K562 (cell line): ENCODE data around the gene PTH1R. TPM values are rescaled to one million over a fixed set of nuclear protein-coding genes. Genes with fewer than 3 reads are reported as not detected.

Experiments
- ATAC-seq: fragments of 200-7000 bp; cut with Tn5 transposase; 3 replicates; pipeline ENCODE4 v1.9.1; 2020; ENCODE audit warnings: moderate library complexity
- BruUV-seq: library from RNA; stranded (reverse); fragments of 400-500 nt; replicated peaks from 2 replicates; lab custom pipeline; 2021; lab: Mats Ljungman, UMichigan
- CTCF ChIA-PET: fragments of 300-600 bp; formaldehyde crosslinking; extraction: SDS; loops from one replicate; lab custom pipeline; 2021; ENCODE audit warnings: low intra/inter-chr PET ratio; lab: Yijun Ruan, JAX
- POLR2A ChIA-PET: fragments of 300-600, 350-650 bp; sonication (Branson Sonifier 250); formaldehyde crosslinking; extraction: SDS; loops from one replicate; lab custom pipeline; 2021; ENCODE audit warnings: antibody characterized with exemption, inconsistent platforms; lab: Yijun Ruan, JAX
- DNase-seq, 4 experiments: peaks; one replicate each; pipeline versions ENCODE4 v3.0.0 to v3.0.0-alpha.2; 2011 to 2018; ENCODE audit warnings: low spot score in 3 of 4, mixed read lengths in 3 of 4; ENCODE audit errors: extremely low read depth in 1 of 4
- FAIRE-seq: peaks from 2 replicates; lab custom pipeline; 2011; peaks lifted over from hg19 to GRCh38; lab: Jason Lieb, UNC
- H2AFZ ChIP-seq: 2 replicates; pipeline ENCODE4 v1.6.0; 2011; ENCODE audit warnings: low read depth, low read length, control low read depth, inconsistent platforms
- H3K27ac ChIP-seq: fragments of 200-600 bp; 3 replicates; pipeline ENCODE4 v1.8.0; 2011; ENCODE audit warnings: low read depth, mild to moderate bottlenecking, control low read depth, inconsistent platforms, low read length, moderate library complexity, mixed read lengths; ENCODE audit errors: extremely low read depth
- H3K27me3 ChIP-seq, 2 experiments: fragments of 300-600 bp in 1 of 2; 2 replicates in 1 of 2; 3 replicates in 1 of 2; pipeline versions ENCODE4 v1.6.0 to v1.8.0; 2011; ENCODE audit warnings: inconsistent platforms in 2 of 2, low read length in 2 of 2, mild to moderate bottlenecking in 1 of 2, mixed read lengths in 1 of 2, moderate library complexity in 1 of 2; ENCODE audit not compliant: control insufficient read depth in 2 of 2, insufficient read depth in 2 of 2
- H3K36me3 ChIP-seq: fragments of 300-600 bp; 3 replicates; pipeline ENCODE4 v1.8.0; 2011; ENCODE audit warnings: mild to moderate bottlenecking, low read length, inconsistent platforms; ENCODE audit not compliant: control insufficient read depth, insufficient read depth
- H3K4me1 ChIP-seq, 2 experiments: fragments of 200-600 bp in 1 of 2; replicated peaks in 1 of 2; 2 replicates in 1 of 2; 3 replicates in 1 of 2; pipeline versions ENCODE4 v1.5.1 to v1.8.0; 2011; ENCODE audit warnings: inconsistent platforms in 2 of 2, low read length in 2 of 2, mild to moderate bottlenecking in 1 of 2, mixed read lengths in 1 of 2, moderate library complexity in 1 of 2; ENCODE audit not compliant: control insufficient read depth in 2 of 2, insufficient read depth in 2 of 2
- H3K4me2 ChIP-seq: 2 replicates; pipeline ENCODE4 v1.6.1; 2011; ENCODE audit warnings: low read length, control low read depth, inconsistent platforms, mixed read lengths; ENCODE audit not compliant: insufficient read depth
- H3K4me3 ChIP-seq: fragments of 200-600 bp; sonication (generic), shearing (Covaris generic); 2 replicates; pipeline ENCODE4 v1.5.1; 2016; ENCODE audit warnings: control low read depth, inconsistent platforms
- H3K79me2 ChIP-seq: fragments of 200-600 bp; 3 replicates; pipeline ENCODE4 v1.8.0; 2011; ENCODE audit warnings: low read length, inconsistent platforms; ENCODE audit not compliant: control insufficient read depth, insufficient read depth
- H3K9ac ChIP-seq, 2 experiments: 2 replicates each; pipeline versions ENCODE4 v1.6.0 to v1.6.1; 2011; ENCODE audit warnings: low read depth in 2 of 2, low read length in 2 of 2, control low read depth in 1 of 2, inconsistent platforms in 1 of 2, mild to moderate bottlenecking in 1 of 2, mixed read lengths in 1 of 2; ENCODE audit not compliant: insufficient read depth in 1 of 2
- H3K9me1 ChIP-seq: one replicate; pipeline ENCODE4 v1.6.0; 2011; ENCODE audit warnings: inconsistent platforms, mild to moderate bottlenecking, low read length, moderate library complexity; ENCODE audit not compliant: control insufficient read depth, insufficient read depth
- H3K9me3 ChIP-seq: replicated peaks from 2 replicates; pipeline ENCODE4 v1.5.1; 2011; ENCODE audit warnings: low read depth, low read length, inconsistent platforms; ENCODE audit not compliant: control insufficient read depth, insufficient read depth
- H4K20me1 ChIP-seq: replicated peaks from 2 replicates; pipeline ENCODE4 v1.6.1; 2011; ENCODE audit warnings: low read length, inconsistent platforms, mixed read lengths; ENCODE audit not compliant: control insufficient read depth, insufficient read depth
- CEBPB ChIP-seq: fragments of 450-650 bp; IDR thresholded peaks from 2 replicates; pipeline ENCODE4 v1.6.1; 2016; ENCODE audit warnings: missing genetic modification characterization, missing compliant biosample characterization
- EGR1 ChIP-seq: fragments of 450-650 bp; conservative IDR thresholded peaks from 2 replicates; pipeline ENCODE4 v1.6.1; 2017; ENCODE audit warnings: mild to moderate bottlenecking
- HLTF ChIP-seq: fragments of 450-650 bp; IDR thresholded peaks from 2 replicates; pipeline ENCODE4 v1.6.1; 2016
- NFE2 ChIP-seq: IDR thresholded peaks from 2 replicates; pipeline ENCODE4 v1.6.1; 2014; ENCODE audit warnings: antibody characterized with exemption, low read depth
- POLR2A ChIP-seq: fragments of 450-650 bp; conservative IDR thresholded peaks from 2 replicates; pipeline ENCODE4 v1.6.1; 2016
- POLR2G ChIP-seq: fragments of 200-400 bp; formaldehyde crosslinking; IDR thresholded peaks from 2 replicates; pipeline ENCODE4 v1.6.1; 2017; ENCODE audit warnings: low read depth, mild to moderate bottlenecking, antibody characterized with exemption, low read length, moderate library complexity
- PTRF ChIP-seq: fragments of 450-650 bp; IDR thresholded peaks from 2 replicates; pipeline ENCODE4 v1.6.1; 2016; ENCODE audit warnings: mild to moderate bottlenecking, missing genetic modification characterization, missing compliant biosample characterization
- RHOXF2B ChIP-seq: fragments of 250-450 bp; sonication (Bioruptor Pico); conservative IDR thresholded peaks from 2 replicates; pipeline ENCODE4 v1.5.1; 2021
- SMC3 ChIP-seq: conservative IDR thresholded peaks from 2 replicates; pipeline ENCODE4 v1.6.1; 2011; ENCODE audit warnings: low read depth, low read length, improper control_type of control experiment; ENCODE audit not compliant: insufficient read depth
- SREBF1 ChIP-seq: fragments of 150-350 bp; IDR thresholded peaks from 2 replicates; pipeline ENCODE4 v1.6.1; 2014; ENCODE audit warnings: antibody characterized with exemption, low read depth, low read length, borderline replicate concordance
- ZNF449 ChIP-seq: fragments of 250-450 bp; sonication (Bioruptor Pico); IDR thresholded peaks from 2 replicates; pipeline ENCODE4 v1.8.0; 2022; ENCODE audit warnings: moderate library complexity, mild to moderate bottlenecking, inconsistent platforms
- ZNF507 ChIP-seq: conservative IDR thresholded peaks from 2 replicates; pipeline ENCODE4 v1.6.1; 2017; ENCODE audit warnings: missing genetic modification characterization, missing compliant biosample characterization
- ZNF77 ChIP-seq: fragments of 250-450 bp; sonication (Bioruptor Pico); IDR thresholded peaks from 2 replicates; pipeline ENCODE4 v1.5.0; 2020
- WGBS: fragments of 100-300 bp; shearing (Covaris generic); methylation state at CpG from one replicate; pipeline ENCODE4 v1.1.6; 2016; ENCODE audit warnings: low coverage, mixed read lengths; ENCODE audit not compliant: insufficient coverage; ENCODE audit errors: missing lambda C conversion rate; 5-methylcytosine and 5-hydroxymethylcytosine counted together
- in situ Hi-C: fragments of 300-500 bp; cut with MboI; formaldehyde crosslinking; loops from 4 replicates; pipeline ENCODE4 v1.15.0; 2018; ENCODE audit warnings: inconsistent platforms, mixed read lengths
- intact Hi-C: fragments of 100-400 bp; cut with micrococcal nuclease; formaldehyde crosslinking; loops from 2 replicates; pipeline ENCODE4 v1.14.2; 2022
- polyA plus RNA-seq, 8 experiments: library from polyadenylated mRNA; depleted of rRNA in 4 of 8; stranded (reverse) in 5 of 8; unstranded in 3 of 8; fragments of >200 nt; fragmentation: Nextera tagmentation in 2 of 8; fragmentation: Illumina TruSeq in 1 of 8; extraction: Ambion mirVana in 2 of 8; extraction: Trizol in 1 of 8; gene quantifications; 2 replicates each; pipeline versions ENCODE4 v1.2.1 to v1.2.3, GENCODE V29; 2011 to 2014; ENCODE audit warnings: inconsistent platforms in 1 of 8, missing spikeins in 1 of 8
- total RNA-seq, 7 experiments: library from RNA; depleted of rRNA in 6 of 7; stranded (reverse); fragments of >200 nt in 6 of 7; fragmentation: Illumina TruSeq in 2 of 7; extraction: Trizol in 2 of 7; gene quantifications; 2 replicates each; pipeline versions ENCODE4 v1.2.1 to v1.2.3, GENCODE V29; 2011 to 2021; ENCODE audit warnings: low replicate concordance in 1 of 7
- TF ChIP-seq, protein P1 (sequence below): fragments of 450-650 bp; IDR thresholded peaks from 2 replicates; pipeline ENCODE4 v1.6.1; 2016; ENCODE audit warnings: missing biosample characterization, missing genetic modification characterization
- TF ChIP-seq, protein P2 (sequence below): IDR thresholded peaks from 2 replicates; pipeline ENCODE4 v1.6.1; 2011; ENCODE audit not compliant: insufficient read length; ENCODE audit errors: extremely low read depth

The PTH1R gene
- total and polyA plus RNA-seq, 9 of the 15 experiments (the other 6 are each of a cell fraction or from before 2014, with no cell fraction given), result not detected

DNA sequence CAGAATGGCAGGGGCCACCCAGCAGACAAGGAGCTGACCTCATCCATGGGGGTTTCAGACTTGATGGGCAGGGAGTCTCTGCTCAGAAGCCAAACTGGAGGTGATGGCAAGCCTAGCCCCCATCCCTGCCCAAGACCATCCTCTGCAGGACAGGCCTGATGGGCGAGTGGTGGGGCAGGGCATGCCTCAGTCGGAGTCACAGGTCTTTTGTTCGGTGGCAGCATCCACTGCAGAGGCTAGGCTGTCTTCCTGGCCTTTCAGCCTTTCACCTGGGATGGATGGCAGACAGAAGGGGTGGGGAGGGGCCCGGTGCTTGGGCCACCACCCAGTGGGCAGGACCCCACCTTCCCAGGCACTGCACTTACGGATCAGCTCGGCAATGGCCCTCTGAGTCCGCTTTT, 44.4 kb downstream of the PTH1R start:
- intact Hi-C loops (no loop called here), in situ Hi-C loops (no loop called here)
- DNase-seq, result no peak
- no peak for ATAC-seq
- no peaks in the 10 kb centered on the region for H3K27me3 ChIP-seq
- H2AFZ ChIP-seq, result no peak overlapping the region
- POLR2A ChIA-PET, result interaction anchor here (1.1 kb wide), 1 partner anchor 54 kb away, joined by 5 read pairs; the partner anchor contains the start of gene CCDC12
- BruUV-seq, result TSS peak; percentile 62
- H3K9ac ChIP-seq, result no peak overlapping the region
- H3K79me2 ChIP-seq, result 0 out of 3 replicates have a peak, but pooled peaks cover 2% of the 10 kb centered on the region
- H3K4me3 ChIP-seq, result no peak overlapping the region
- H3K9me3 ChIP-seq, result no peaks in the 10 kb centered on the region
- H3K9me1 ChIP-seq, result no peaks in the 10 kb centered on the region
- 0 out of 2 replicates have a peak, but pooled peaks have one; percentile 16 for TF ChIP-seq POLR2G
- TF ChIP-seq, protein P1, sequence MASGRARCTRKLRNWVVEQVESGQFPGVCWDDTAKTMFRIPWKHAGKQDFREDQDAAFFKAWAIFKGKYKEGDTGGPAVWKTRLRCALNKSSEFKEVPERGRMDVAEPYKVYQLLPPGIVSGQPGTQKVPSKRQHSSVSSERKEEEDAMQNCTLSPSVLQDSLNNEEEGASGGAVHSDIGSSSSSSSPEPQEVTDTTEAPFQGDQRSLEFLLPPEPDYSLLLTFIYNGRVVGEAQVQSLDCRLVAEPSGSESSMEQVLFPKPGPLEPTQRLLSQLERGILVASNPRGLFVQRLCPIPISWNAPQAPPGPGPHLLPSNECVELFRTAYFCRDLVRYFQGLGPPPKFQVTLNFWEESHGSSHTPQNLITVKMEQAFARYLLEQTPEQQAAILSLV, result no peak
- TF ChIP-seq POLR2A, result no peak
- WGBS, result 97% methylated on average over 7 of the region's 7 CpGs
- H3K36me3 ChIP-seq, result peaks cover 98% of the 10 kb centered on the region
- CTCF ChIA-PET, result no interaction called here
- no peaks in the 10 kb centered on the region; the same call in 1 of the 2 replicates for H4K20me1 ChIP-seq
- H3K27ac ChIP-seq, result no peak overlapping the region
- no peak overlapping the region for H3K4me2 ChIP-seq
- FAIRE-seq, result no peak
- H3K4me1 ChIP-seq, result no peaks in the 10 kb centered on the region

- POLR2A ChIA-PET, result interaction anchor here (0.8 to 1.1 kb wide), 5 partner anchors 10 to 487 kb away, joined by 3 to 5 read pairs (median 4); partner anchors contain the start of gene CCDC12
- TF ChIP-seq EGR1 (no peak), ZNF507 (tag) (no peak), NFE2 (no peak), CEBPB (tag) (no peak), RHOXF2B (no peak), ZNF77 (CRISPR knock-in tag) (no peak), SREBF1 (no peak), HLTF (no peak), PTRF (tag) (no peak), SMC3 (no peak), ZNF449 (no peak)
- TF ChIP-seq, protein P2, sequence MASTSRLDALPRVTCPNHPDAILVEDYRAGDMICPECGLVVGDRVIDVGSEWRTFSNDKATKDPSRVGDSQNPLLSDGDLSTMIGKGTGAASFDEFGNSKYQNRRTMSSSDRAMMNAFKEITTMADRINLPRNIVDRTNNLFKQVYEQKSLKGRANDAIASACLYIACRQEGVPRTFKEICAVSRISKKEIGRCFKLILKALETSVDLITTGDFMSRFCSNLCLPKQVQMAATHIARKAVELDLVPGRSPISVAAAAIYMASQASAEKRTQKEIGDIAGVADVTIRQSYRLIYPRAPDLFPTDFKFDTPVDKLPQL, result no peak
Observed at GRCh38 chr3:46922426-46922825, 44.9 kb downstream of the PTH1R start.

More at GRCh38 chr3:46922426-46922825, 44.9 kb downstream of the PTH1R start:
- Histone ChIP-seq H2AFZ (no peak overlapping the region), H3K27me3 (no peaks in the 10 kb centered on the region), H3K9me1 (no peaks in the 10 kb centered on the region), H4K20me1 (no peaks in the 10 kb centered on the region; the same call in 1 of the 2 replicates), H3K4me2 (no peak overlapping the region), H3K4me1 (no peaks in the 10 kb centered on the region), H3K9me3 (no peaks in the 10 kb centered on the region), H3K4me3 (no peak overlapping the region), H3K36me3 (peaks cover 98% of the 10 kb centered on the region), H3K9ac (no peak overlapping the region), H3K27ac (no peak overlapping the region), H3K79me2 (peaks cover 6% of the 10 kb centered on the region; the same call in 1 of the 3 replicates)
- intact Hi-C loops, result no loop called here
- in situ Hi-C loops, result no loop called here
- no peak for FAIRE-seq
- CTCF ChIA-PET, result interaction anchor here (1.0 to 2.7 kb wide), 2 partner anchors 75 to 454 kb away, joined by 4 to 33 read pairs; no protein-coding TSS in a partner anchor
- 100% methylated on average over 4 of the region's 4 CpGs for WGBS
- ATAC-seq, result no peak
- BruUV-seq, result no TSS peak
- no peak for DNase-seq
